Hematopoietic multipotent progenitor cell treated with erythropoietin and hydrocortisone succinate and interleukin-3 and kit ligand, for 8 days (in vitro differentiated cells): ENCODE data around the gene GRIK2.
"Not testable (repeated sequence)": the region's sequence is repeated elsewhere in the genome, so short reads cannot be mapped to it uniquely, and the experiment has no call there.

Experiments
- DNase-seq: peaks from one replicate; pipeline ENCODE4 v3.0.0-alpha.2; 2015

GRIK2 gene

DNA sequence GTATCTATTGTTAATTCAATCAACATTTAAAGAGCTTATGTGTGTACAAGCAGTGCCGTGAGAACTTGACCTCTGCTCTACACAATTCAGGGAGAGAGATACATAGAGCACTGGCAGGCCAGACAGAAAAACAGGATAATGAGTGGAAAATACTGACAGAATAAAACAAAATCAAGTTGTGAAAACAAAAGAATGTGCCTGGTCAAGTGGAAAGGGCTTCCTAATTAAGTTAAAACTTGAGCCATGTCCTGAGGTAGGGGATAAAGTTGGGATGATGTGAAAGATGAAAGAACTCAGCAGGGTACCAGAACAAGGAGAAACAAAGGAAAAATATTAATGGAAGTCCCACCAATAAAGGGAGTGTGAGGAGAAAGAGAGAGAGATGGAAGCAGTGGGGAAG is 672.8 kb downstream of the GRIK2 start:
- DNase-seq, result no peak

GRCh38 chr6:102068349-102068929 is 674.9 kb downstream of the GRIK2 start:
- no peak for DNase-seq

DNA sequence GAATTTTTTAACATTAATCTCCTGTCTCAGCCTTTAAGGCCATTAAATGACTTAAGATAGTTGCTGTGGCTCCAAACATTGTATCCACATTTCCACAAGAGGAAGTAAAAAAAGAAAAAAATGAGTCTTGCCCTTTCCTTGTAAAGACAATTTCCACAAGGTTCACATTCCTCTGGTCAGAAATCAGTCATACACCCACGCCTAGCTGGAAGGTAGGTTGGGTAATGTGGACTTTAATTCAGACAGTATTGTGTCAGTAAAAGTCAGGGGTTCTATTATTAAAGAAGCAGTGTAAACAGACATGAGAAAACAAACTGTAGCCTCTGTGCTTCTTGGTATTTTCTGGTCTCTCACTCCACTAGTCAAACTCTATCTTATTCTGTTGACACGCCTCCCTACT is 682.0 kb downstream of the GRIK2 start:
- no peak for DNase-seq

GRCh38 chr6:102085257-102085656 is 691.7 kb downstream of the GRIK2 start:
- DNase-seq, result no peak

DNA sequence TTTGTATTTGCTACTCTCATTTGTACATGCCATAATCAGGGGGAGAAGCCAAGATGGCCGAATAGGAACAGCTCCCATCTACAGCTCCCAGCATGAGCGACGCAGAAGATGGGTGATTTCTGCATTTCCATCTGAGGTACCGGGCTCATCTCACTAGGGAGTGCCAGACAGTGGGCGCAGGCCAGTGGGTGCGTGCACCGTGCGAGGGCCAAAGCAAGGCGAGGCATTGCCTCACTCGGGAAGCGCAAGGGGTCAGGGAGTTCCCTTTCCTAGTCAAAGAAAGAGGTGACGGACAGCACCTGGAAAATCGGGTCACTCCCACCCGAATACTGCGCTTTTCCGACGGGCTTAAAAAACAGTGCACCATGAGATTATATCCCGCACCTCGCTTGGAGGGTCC is 694.7 kb downstream of the GRIK2 start:
- DNase-seq, result not testable (repeated sequence)

- DNase-seq, result no peak
These were observed 720.9 kb downstream of the GRIK2 start for GRCh38 chr6:102114402-102114801.

- no peak for DNase-seq
These were observed 722.4 kb downstream of the GRIK2 start for GRCh38 chr6:102115911-102116310.

DNA sequence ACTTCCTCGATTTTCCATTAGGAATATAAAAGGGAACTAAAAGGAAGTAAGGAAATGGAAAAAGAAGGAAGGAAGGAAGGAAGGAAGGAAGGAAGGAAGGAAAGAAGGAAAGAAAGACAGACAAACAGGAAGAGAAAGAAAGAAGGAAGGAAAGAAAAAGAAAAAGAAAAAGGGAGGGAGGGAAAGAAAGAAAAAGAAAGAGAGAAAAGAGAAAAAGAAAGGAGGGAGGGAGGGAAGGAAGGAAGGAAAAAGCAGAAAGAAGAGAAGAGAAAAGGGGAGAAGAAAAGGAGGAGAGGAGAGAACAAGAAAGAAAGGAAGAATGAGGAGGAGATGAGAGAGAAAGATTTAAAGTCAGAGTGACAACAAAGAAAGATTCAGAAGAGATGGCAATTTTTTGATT is 724.5 kb downstream of the GRIK2 start:
- DNase-seq, result no peak
